GM13976 (cell line): ENCODE data around the gene IGF2BP1.
"Not testable (repeated sequence)": the region's sequence is repeated elsewhere in the genome, so short reads cannot be mapped to it uniquely, and the experiment has no call there.

Experiments used
- DNase-seq: peaks from one replicate; pipeline ENCODE4 v3.0.0; 2012; ENCODE audit warnings: low spot score
- in situ Hi-C: fragments of 300-500 bp; cut with MboI; formaldehyde crosslinking; loops from one replicate; pipeline ENCODE4 v1.12.0; 2022; ENCODE audit warnings: low sequenced_read_pairs, mixed read lengths, inconsistent platforms; ENCODE audit not compliant: unreplicated experiment
- TF ChIP-seq, protein P1 (sequence below): IDR thresholded peaks from 2 replicates; pipeline ENCODE4 v1.5.1; 2012; ENCODE audit warnings: borderline replicate concordance, mild to moderate bottlenecking; ENCODE audit not compliant: insufficient read depth; ENCODE audit errors: extremely low read depth, missing control alignments, control extremely low read depth

The IGF2BP1 gene

DNA sequence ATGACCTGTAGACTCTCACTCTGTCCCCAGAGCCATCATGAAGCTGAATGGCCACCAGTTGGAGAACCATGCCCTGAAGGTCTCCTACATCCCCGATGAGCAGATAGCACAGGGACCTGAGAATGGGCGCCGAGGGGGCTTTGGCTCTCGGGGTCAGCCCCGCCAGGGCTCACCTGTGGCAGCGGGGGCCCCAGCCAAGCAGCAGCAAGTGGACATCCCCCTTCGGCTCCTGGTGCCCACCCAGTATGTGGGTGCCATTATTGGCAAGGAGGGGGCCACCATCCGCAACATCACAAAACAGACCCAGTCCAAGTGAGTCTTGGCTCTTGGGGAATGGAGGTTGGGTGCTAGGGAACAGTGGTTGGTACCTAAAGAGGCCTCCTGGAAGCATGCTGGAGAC, 41.0 kb downstream of the IGF2BP1 start:
- DNase-seq: no peak
- in situ Hi-C loops: loop anchor here (10.0 kb wide), 1 partner anchor 223 kb away; the partner anchor contains the start of gene TTLL6
- TF ChIP-seq, protein P1, sequence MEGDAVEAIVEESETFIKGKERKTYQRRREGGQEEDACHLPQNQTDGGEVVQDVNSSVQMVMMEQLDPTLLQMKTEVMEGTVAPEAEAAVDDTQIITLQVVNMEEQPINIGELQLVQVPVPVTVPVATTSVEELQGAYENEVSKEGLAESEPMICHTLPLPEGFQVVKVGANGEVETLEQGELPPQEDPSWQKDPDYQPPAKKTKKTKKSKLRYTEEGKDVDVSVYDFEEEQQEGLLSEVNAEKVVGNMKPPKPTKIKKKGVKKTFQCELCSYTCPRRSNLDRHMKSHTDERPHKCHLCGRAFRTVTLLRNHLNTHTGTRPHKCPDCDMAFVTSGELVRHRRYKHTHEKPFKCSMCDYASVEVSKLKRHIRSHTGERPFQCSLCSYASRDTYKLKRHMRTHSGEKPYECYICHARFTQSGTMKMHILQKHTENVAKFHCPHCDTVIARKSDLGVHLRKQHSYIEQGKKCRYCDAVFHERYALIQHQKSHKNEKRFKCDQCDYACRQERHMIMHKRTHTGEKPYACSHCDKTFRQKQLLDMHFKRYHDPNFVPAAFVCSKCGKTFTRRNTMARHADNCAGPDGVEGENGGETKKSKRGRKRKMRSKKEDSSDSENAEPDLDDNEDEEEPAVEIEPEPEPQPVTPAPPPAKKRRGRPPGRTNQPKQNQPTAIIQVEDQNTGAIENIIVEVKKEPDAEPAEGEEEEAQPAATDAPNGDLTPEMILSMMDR: no peak

DNA sequence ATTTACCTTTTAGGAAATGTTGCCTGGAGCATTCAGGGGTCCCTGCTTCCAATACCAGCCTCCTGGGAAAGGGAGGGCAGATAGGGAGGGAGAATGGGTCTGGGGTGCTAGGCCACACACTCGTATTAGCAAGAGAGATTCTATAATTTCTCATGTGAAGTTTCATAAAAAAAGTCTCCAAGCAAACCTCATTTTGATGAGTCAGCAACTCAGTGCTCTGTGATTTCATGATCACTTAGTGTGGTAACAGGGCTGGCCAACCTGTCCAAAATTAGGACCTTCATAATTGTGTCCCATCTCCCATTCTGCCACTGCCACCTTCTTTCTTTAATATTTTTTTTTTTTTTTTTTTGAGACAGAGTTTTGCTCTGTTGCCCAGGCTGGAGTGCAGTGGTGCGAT, 41.4 kb downstream of the IGF2BP1 start:
- TF ChIP-seq, protein P1: no peak
- DNase-seq: no peak
- in situ Hi-C loops: loop anchor here (10.0 kb wide), 1 partner anchor 224 kb away; the partner anchor contains the start of gene TTLL6

DNA sequence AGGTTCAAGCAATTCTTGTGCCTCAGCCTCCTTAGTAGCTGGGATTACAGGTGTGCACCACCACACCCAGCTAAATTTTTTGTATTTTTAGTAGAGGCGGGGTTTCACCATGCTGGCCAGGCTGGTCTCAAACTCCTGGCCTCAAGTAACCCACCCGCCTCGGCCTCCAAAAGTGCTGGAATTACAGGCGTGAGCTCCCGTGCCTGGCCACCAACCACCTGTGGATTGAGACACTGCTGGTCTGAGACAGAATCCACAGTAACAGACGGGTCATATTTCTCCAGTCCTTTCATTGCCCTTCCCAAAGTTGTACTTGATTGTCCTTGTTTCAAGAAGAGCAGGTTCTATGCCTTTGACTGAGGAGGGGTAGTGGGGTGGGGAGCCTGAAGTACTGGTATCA, 42.3 kb downstream of the IGF2BP1 start:
- DNase-seq: not testable (repeated sequence)
- in situ Hi-C loops: loop anchor here (10.0 kb wide), 1 partner anchor 225 kb away; the partner anchor contains the start of gene TTLL6

DNA sequence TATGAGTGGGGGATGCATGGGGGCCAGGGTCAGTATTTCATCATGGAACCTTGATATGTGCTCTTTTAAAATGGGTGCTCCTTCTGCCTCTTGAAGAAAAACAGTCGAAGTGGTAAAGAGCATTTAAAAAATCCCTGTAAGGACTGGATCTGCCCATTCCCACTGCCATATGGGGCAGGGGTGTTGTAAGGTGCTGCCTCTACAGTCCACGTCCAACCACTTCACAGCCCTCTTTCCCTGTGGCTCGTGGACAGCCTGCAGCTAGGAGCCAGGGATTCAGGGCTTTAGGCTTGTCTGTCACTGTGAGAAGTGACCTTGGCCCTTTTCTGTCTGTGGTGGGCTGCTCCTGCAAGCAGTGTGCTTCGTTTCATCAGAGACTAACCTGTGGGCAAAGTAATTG, 44.3 kb downstream of the IGF2BP1 start:
- DNase-seq: no peak
- in situ Hi-C loops: no loop called here
- TF ChIP-seq, protein P1: no peak

DNA sequence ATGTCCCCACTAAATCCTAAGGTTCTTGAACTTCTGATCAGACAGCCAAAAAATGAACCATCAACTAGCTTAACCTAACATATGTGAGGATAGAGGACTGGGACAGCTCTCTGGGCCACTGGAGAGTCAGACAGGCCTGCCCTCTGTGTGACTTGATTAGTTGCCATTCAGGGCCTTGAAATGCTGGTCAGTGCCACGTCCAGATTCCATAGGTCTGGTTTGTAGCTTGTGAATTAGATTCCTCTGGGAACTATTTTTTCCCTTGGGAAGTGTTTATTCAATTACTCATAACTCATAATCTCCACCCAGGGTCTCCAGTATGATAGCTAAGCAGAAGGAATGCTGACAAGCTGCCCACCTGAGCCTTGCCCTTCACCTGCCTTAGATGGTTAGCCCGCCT, 48.2 kb downstream of the IGF2BP1 start:
- TF ChIP-seq, protein P1: no peak
- in situ Hi-C loops: no loop called here
- DNase-seq: no peak

DNA sequence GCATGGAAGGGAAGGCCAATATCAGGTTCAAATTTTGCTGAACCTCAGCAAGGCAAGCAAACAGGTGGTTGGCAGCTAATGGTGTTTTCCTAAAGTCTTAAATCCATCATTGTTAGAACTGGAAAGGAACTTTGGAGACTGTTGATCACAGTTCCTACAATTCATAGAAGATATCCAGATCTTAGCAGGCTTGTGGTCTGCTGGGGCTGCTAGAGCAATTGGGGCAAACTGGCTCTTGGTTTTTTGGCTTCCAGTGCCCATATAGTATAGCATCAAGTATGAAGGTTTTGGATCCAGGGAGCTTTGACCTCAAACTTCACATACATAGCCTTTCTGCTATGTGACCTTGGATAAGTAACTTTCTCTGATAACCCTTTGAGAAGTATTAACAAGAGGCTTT, 49.7 kb downstream of the IGF2BP1 start:
- in situ Hi-C loops: no loop called here
- no peak for DNase-seq
- TF ChIP-seq, protein P1: no peak

DNA sequence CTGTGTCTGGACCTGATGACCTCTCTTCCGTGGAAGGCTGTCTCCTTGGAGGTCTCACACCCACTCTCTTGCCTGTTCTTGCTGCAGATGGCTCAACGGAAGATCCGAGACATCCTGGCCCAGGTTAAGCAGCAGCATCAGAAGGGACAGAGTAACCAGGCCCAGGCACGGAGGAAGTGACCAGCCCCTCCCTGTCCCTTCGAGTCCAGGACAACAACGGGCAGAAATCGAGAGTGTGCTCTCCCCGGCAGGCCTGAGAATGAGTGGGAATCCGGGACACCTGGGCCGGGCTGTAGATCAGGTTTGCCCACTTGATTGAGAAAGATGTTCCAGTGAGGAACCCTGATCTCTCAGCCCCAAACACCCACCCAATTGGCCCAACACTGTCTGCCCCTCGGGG, 52.1 kb downstream of the IGF2BP1 start:
- in situ Hi-C loops: no loop called here
- DNase-seq: no peak
- TF ChIP-seq, protein P1: no peak
